Endothelial cell (in vitro differentiated cells): ENCODE measurements around the gene NEDD4L. TPM values are rescaled to one million over a fixed set of nuclear protein-coding genes. Genes with fewer than 3 reads are reported as not detected.

Experiments
- DNase-seq: peaks from one replicate; pipeline ENCODE4 v3.0.0; 2021; ENCODE audit warnings: low spot score
- H3K27ac Mint-ChIP-seq: one replicate; pipeline ENCODE4 v1.8.0; 2021; ENCODE audit warnings: mixed read lengths, inconsistent platforms; ENCODE audit not compliant: unreplicated experiment
- H3K27me3 Mint-ChIP-seq: one replicate; pipeline ENCODE4 v1.8.0; 2021; ENCODE audit warnings: mild to moderate bottlenecking, moderate library complexity, mixed read lengths, inconsistent platforms; ENCODE audit not compliant: unreplicated experiment
- H3K36me3 Mint-ChIP-seq: one replicate; pipeline ENCODE4 v1.8.0; 2021; ENCODE audit warnings: mild to moderate bottlenecking, low read depth, mixed read lengths, inconsistent platforms; ENCODE audit not compliant: unreplicated experiment
- H3K4me1 Mint-ChIP-seq: one replicate; pipeline ENCODE4 v1.8.0; 2021; ENCODE audit warnings: mild to moderate bottlenecking, mixed read lengths, inconsistent platforms; ENCODE audit not compliant: unreplicated experiment
- H3K4me3 Mint-ChIP-seq: one replicate; pipeline ENCODE4 v1.8.0; 2021; ENCODE audit warnings: mild to moderate bottlenecking, mixed read lengths, inconsistent platforms; ENCODE audit not compliant: unreplicated experiment
- H3K9me3 Mint-ChIP-seq: one replicate; pipeline ENCODE4 v1.8.0; 2021; ENCODE audit warnings: mixed read lengths, inconsistent platforms; ENCODE audit not compliant: unreplicated experiment
- CTCF ChIP-seq: fragments of 200-600 bp; sonication (generic); IDR thresholded peaks from one replicate; pipeline ENCODE4 v1.5.0; 2021; ENCODE audit warnings: antibody characterized with exemption; ENCODE audit not compliant: unreplicated experiment
- total RNA-seq: library from RNA; stranded (reverse); fragmentation: NEBNext Ultra II Directional; extraction: Animal tissue kit (Norgen Biotek cat#: 25700); gene quantifications from one replicate; pipeline ENCODE4 v1.2.1, GENCODE V29; 2021; ENCODE audit not compliant: unreplicated experiment

Gene NEDD4L
- total RNA-seq, 1 donor from 2014 or later = 42.8 TPM

DNA sequence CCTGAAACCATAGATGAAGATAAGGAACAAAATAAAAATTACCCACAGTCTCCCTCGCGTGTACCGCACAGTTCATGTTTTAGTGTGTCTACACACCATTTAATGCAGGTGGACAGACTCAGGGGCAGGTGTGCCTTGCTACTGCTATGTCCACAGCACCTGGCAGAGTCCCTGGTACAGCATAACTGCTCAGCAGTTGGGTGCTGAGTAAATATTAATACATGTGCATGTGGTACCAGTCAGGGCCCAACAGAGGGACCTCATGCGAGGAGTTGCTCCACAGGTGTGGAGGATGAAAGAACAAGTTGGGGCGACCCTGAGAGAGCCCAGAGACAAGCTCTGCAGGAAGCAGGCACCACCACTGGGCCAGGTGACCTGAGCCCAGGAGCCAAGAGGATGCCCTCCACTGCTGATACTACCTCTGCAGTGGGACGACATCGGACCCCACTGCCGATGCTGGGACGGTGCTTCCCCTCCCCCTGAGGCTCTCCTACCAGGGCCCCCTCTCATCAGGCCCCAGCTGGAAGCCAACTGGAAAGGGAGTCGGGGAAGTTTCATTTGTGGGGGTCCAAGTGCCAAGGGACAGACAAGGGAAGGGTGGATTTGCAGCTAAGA, 100.8 kb downstream of the NEDD4L start:
- TF ChIP-seq CTCF = no peak
- H3K36me3 Mint-ChIP-seq = no peaks in the 10 kb centered on the region
- peaks cover 7% of the 10 kb centered on the region for H3K27me3 Mint-ChIP-seq
- H3K4me1 Mint-ChIP-seq = peaks cover 11% of the 10 kb centered on the region
- H3K9me3 Mint-ChIP-seq = no peaks in the 10 kb centered on the region
- DNase-seq = no peak
- H3K27ac Mint-ChIP-seq = no peak overlapping the region
- no peak overlapping the region for H3K4me3 Mint-ChIP-seq

- Mint-ChIP-seq H3K27me3 (peaks cover 7% of the 10 kb centered on the region), H3K4me3 (no peak overlapping the region), H3K9me3 (no peaks in the 10 kb centered on the region), H3K36me3 (no peaks in the 10 kb centered on the region), H3K27ac (no peak overlapping the region), H3K4me1 (peaks cover 11% of the 10 kb centered on the region)
- no peak for TF ChIP-seq CTCF
- DNase-seq = no peak
These were observed 102.1 kb downstream of the NEDD4L start for GRCh38 chr18:58146099-58146498.

GRCh38 chr18:58148954-58149471, 105.0 kb downstream of the NEDD4L start:
- no peaks in the 10 kb centered on the region for H3K36me3 Mint-ChIP-seq
- peaks cover 11% of the 10 kb centered on the region for H3K4me1 Mint-ChIP-seq
- no peak overlapping the region for H3K27ac Mint-ChIP-seq
- H3K4me3 Mint-ChIP-seq = no peak overlapping the region
- DNase-seq = no peak
- H3K9me3 Mint-ChIP-seq = no peaks in the 10 kb centered on the region
- peaks cover 8% of the 10 kb centered on the region for H3K27me3 Mint-ChIP-seq
- TF ChIP-seq CTCF = no peak

GRCh38 chr18:58150772-58151171, 106.7 kb downstream of the NEDD4L start:
- Mint-ChIP-seq H3K9me3 (no peaks in the 10 kb centered on the region), H3K27me3 (peaks cover 5% of the 10 kb centered on the region), H3K36me3 (no peaks in the 10 kb centered on the region), H3K4me3 (no peak overlapping the region), H3K4me1 (peaks cover 11% of the 10 kb centered on the region), H3K27ac (no peak overlapping the region)
- no peak for DNase-seq
- TF ChIP-seq CTCF = no peak

GRCh38 chr18:58152216-58152615, 108.2 kb downstream of the NEDD4L start:
- Mint-ChIP-seq H3K27me3 (peaks cover 2% of the 10 kb centered on the region), H3K4me1 (peaks cover 7% of the 10 kb centered on the region), H3K36me3 (no peaks in the 10 kb centered on the region), H3K27ac (no peak overlapping the region), H3K4me3 (no peak overlapping the region), H3K9me3 (no peaks in the 10 kb centered on the region)
- TF ChIP-seq CTCF = no peak
- DNase-seq = no peak
